ENCODE data around the gene MORC2. TPM values are rescaled to one million over a fixed set of nuclear protein-coding genes. Genes with fewer than 3 reads are reported as not detected.

Gene MORC2
- 28.7 TPM for total RNA-seq
- long read RNA-seq, partial matches to known transcripts, result 2 of 5 reads
- long read RNA-seq, other reads (novel, unspliced or antisense), result 3 of 5 reads

DNA sequence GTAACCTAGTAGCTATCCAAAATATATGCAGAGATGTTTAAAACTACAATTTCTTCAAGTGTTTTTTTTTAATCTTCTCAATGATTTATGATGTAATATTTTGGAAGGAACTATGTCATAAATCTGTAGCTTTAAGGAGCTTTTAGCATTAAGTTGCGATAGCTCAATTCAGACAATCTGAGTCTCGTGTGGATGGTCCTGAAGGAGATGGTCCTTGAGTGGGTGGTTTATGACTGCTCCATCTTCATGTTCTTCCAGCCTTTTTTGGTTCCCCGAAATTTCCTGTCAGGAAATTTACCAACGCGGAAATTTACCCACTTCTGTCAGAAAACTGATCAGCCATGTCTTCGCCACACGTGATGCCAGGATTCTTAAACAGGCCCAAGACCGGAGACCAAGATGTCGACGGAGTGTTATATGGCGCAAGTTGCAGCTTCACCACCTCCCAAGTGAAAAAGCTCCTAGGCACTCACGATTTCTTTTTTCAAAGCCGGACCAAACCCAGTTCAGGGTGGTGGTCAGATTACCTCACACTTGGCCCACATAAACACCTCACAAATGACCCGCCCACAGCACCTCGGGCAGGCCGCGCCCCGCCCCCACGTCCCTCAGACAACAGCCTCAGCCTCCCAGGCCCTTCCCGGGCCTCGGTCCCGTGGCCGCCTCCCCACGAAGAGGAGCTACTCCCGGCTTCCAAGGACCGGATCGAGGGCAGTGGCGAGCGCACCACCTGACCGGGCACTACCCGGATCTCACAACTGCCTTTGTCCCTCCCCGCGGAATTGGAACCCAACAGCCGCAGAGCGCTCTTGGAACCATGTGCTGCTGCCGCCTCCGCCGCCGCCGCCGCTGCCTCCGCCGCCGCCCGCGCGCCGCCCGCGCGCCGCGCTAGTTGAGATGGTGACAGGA lies at the start of gene MORC2:
MORC2 (minus strand) TSS at position 760 of the 909 bp plus-strand sequence. CDS start 885 bp downstream, outside the sequence.
- DNase-seq (ENCODE audit: low spot score), result no peak

- no peak for DNase-seq (ENCODE audit: low spot score)
Measured at GRCh38 chr22:31005535-31005934, 37.0 kb upstream of the MORC2 start.

- no peak for DNase-seq (ENCODE audit: low spot score)
Measured at GRCh38 chr22:31001124-31001770, 32.7 kb upstream of the MORC2 start.

GRCh38 chr22:30998329-30998728 lies 29.8 kb upstream of the MORC2 start:
- no peak for DNase-seq (ENCODE audit: low spot score)

- DNase-seq (ENCODE audit: low spot score), result no peak
Measured at GRCh38 chr22:30996462-30996861, 27.9 kb upstream of the MORC2 start.

DNA sequence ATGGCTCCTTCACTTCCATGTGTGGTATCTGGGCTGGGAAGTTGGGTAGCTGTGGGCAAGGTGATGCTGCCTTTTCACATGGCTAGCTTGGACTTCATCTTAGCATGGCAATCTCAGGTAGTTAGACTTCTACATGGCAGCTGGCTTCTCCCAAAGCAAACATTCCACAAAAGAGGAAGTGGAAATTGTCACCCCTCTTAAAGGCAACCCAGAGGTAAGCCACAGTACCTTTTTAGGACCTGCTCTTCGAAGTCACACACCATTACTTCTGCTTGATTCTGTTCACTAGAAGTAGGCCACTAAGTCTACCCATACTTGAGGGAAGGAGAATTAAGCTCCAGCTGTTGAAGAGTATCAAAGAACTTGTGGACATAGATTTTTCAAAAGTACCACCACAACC lies 26.4 kb upstream of the MORC2 start:
- DNase-seq (ENCODE audit: low spot score), result no peak

DNA sequence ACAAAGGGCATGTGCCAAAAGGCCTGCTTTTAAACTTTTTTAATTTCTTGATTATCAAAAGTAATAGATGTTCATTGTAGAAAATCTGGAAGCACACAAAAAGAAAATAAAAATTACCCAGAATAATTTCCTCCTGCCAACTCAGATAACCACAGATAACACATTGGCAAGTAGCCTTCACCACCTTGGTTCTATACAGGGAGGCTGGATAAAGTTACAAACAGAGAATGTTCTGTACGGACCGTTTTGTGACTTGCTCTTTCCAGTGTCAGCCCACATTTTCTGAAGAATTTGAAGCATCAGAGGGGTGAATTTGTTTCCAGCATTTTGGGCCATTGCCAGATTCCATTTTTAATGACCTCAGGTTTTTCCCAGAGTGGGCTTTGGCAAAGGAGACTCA lies 24.0 kb upstream of the MORC2 start:
- no peak for DNase-seq (ENCODE audit: low spot score)

GRCh38 chr22:30990690-30991089 lies 22.1 kb upstream of the MORC2 start:
- DNase-seq (ENCODE audit: low spot score), result no peak

GRCh38 chr22:30989474-30989873 lies 20.9 kb upstream of the MORC2 start:
- no peak for DNase-seq (ENCODE audit: low spot score)

DNA sequence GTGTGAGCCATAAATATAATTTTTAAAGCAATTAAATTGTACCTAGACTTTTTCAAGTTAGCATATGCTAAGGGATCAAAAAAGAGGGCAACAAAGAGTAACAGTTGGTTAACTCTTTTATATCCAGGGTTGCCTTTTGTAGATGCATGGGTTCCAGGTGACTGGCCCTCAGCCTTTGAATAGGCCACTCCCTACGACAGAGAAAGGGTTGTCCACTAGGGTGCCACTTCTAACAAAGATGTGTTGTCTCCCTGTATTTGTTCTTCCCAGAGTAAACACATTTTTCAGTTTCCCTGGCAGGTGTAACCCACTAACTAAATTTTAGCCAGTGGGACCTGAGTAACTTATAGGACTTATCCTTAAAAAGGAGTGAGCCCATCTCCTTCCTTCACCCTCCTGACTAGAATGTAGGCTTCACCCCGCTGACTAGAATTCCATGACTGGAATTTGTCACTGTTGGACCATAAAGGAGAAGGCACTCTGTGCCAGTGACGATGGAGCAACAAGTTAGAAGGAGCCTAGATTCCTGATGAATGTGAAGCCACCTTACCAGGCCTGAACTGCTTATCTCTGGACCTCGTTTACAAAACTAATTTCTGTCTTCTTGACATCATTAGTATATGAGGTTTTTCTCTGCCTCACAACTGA lies 17.1 kb upstream of the MORC2 start:
- no peak for DNase-seq (ENCODE audit: low spot score)

GRCh38 chr22:30984317-30984716 lies 15.7 kb upstream of the MORC2 start:
- no peak for DNase-seq (ENCODE audit: low spot score)

DNA sequence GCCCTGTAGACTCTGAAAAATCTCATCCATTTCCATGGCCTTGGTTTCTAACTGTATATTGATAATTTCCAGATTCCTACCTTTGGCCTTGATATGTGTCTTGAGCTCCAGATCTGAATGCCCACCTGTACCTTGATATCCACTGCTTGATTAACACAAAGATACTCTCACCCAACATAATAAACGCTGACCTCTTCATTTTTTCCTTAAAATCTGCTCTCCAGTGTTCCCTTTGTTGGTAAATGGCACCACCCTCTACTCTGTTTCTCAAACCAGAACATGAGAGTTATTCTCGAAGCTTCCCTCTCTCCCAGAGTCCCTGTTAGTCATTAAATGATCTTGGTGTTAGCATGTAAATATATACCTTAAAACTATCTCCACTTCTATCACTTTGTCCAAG lies 13.9 kb upstream of the MORC2 start:
- no peak for DNase-seq (ENCODE audit: low spot score)

DNA sequence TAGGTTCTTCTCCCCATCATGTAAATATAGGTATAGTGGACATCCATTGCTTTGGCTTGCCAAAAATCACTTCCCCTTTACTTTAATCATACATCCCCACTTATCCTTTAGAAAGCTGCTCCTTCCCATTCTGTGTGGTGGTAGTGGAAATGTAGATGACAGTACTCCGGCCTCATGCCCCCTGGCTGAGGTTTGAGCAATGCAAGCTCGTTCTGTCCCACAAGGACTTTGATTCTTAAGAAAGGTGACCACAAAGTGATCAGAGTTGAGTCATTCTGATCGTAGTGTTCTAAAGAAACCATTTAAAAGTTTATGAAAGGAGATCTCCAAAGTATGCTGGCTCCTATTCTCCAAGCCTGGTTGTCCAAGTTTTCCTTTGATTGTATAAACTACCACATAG lies 11.4 kb upstream of the MORC2 start:
- no peak for DNase-seq (ENCODE audit: low spot score)

DNA sequence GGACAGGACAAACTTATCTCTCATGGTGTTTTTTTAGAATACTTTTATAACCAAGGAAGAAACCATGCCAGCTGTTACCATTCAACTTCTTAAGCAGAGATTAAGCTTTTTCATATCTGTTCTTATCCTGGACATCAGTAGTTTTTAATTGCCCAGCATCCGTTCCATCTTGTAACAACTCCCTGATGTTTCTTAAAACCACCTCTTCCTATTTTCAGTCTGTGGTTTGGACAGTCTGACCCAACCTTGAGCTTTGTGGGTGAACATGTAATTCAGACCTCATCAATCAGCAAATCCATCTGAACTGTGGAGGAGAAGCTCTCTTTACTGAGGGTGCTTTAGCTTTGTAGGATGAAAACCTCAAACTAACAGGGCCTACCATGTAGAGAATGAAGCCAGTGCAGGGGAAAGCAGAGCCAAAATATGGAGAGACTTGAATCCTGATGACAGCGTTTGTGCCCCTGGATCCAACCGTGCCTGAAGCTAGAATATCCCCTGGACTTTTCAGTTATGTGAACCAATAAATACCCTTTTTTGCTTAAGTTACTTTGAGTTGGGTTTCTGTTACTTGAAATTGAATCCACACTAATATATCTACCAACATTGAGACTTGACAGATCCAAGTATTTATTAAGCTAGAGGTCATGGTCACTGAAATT lies 9.9 kb upstream of the MORC2 start:
- no peak for DNase-seq (ENCODE audit: low spot score)

- no peak for DNase-seq (ENCODE audit: low spot score)
Measured at GRCh38 chr22:30970356-30970746, 1.8 kb upstream of the MORC2 start.

DNA sequence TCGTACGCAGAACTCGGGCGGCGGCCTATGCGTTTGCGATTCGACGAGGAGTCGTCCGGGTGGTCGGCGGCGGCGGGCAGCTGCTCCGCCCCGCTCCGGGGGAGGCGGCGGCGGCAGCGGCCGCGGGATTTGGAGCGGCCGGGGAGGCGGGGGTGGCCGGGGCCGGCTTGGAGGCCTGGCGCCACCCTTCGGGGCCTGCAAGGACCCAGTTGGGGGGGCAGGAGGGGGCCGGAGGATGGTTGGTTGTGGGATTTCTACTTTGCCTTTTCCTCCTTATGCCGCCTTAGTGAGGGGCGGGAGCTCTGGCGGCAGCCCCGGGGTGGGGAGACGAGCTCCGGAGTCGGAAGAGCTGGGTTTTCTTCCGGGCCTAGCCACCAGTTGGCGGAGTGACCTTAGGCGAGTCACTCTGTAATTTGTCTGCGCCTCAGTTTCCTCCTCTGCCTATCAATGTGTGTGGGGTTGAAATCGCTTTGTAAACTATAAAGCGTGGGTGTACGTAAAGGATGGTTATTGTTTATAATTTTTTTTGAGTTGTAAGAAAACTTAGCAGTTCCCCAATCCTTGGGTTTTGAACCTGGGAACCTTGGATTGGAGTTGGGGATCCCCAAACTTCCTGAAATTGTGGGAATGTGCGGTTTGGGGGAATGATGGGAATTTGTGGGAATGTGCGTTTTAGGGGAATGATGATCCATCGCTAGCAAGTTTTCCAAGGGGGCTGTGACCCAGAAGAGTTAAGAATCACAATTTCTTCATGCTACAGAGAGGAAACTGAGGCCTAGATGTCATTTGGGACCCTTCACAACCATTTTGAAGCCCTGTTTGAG lies 1.2 kb upstream of the MORC2 start:
- DNase-seq (ENCODE audit: low spot score), result no peak

DNA sequence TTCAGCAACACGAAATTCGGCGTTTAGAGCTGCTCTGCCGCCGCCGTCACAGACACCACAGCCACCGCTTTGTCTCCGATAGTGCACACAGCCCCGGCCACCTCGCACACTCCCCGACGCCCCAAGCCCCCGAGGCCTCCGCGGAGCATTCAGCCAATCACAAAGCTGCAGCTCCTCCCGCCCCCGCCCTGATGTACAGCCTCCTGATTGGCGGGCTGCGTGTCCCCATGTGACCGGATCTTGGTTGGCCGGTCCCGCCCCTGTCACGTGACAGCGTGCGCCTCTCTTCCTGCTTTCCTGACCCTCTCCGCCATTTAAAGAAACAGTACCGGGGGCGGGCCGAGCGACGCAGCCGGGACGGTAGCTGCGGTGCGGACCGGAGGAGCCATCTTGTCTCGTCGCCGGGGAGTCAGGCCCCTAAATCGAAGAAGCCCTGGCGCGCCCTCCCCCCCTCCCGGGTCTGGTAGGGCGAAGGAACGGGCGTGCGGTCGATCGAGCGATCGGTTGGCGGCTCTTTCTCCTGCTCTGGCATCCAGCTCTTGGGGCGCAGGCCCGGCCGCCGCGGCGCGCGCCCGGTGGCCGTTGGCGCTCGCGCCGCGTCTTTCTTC lies 454 bp upstream of the MORC2 start, which contains the start of gene TUG1:
TUG1 (plus strand) TSS at position 342 of the 608 bp plus-strand sequence.
- peak; percentile 99 for DNase-seq (ENCODE audit: low spot score)

- DNase-seq (ENCODE audit: low spot score), result no peak
Measured at GRCh38 chr22:30964858-30965257, 3.7 kb downstream of the MORC2 start.

GRCh38 chr22:30955153-30955552 lies 13.4 kb downstream of the MORC2 start:
- no peak for DNase-seq (ENCODE audit: low spot score)

GRCh38 chr22:30953206-30953605 lies 15.4 kb downstream of the MORC2 start:
- no peak for DNase-seq (ENCODE audit: low spot score)
